ENCODE results near the gene NDUFA12.

Gene NDUFA12

DNA sequence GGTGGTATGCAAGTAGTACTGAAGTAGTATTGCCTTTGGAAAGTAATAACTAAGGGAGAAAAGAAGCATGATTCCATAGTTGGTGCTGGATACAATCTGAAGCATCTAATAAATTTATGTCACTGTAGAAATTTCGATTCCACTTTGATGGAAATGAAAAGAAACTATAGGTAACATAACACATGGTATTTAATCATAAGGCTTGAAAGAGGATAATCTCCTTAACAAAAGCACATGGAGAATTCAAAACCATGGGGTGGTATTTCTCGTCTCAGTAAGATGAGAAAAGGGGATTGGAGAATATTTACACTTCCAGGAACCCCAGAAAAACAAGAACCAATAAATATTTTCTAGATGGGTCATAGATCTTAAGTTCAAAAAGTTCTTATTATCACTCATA, 72.7 kb downstream of the NDUFA12 start:
- no peak for DNase-seq

DNA sequence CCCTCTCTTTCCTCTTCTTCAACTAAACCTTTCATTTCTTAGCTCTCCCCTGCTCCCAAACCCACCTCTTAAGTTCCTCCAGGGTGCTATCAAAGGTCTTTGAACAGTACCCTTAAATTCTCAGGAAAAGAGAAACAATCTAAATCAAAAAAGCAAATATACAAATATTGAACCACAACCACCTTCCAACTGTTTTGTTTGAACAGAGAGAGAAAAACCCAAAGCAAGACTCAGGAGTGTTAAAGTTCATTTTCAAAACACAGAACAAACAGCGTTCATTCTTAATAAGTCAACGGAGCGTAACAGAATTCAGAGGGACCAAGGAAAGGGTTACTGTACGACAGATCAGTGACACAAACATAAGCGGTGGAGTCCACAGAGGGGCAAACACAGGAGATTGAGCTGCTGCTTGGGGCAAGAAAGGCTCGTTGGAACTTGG, 73.3 kb downstream of the NDUFA12 start:
- DNase-seq: no peak

DNA sequence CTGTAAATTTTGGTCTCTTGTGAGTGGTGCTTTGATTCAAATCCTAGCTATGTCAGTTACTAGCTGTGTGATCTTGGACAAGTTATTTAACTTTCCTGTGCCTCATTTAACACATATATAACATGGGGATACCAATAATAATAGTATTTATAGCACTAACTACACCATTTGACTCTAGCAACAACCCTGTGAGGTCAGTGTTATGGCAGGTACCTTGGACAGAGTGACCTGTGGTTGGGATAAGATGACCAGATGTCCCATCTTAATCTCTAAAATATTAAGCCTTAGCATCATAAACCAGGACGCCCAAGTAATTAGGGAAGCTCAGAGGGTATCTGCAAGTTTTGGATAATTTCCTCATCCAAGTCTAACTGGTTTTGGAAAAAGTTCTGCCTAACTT, 73.7 kb downstream of the NDUFA12 start:
- DNase-seq: no peak

DNA sequence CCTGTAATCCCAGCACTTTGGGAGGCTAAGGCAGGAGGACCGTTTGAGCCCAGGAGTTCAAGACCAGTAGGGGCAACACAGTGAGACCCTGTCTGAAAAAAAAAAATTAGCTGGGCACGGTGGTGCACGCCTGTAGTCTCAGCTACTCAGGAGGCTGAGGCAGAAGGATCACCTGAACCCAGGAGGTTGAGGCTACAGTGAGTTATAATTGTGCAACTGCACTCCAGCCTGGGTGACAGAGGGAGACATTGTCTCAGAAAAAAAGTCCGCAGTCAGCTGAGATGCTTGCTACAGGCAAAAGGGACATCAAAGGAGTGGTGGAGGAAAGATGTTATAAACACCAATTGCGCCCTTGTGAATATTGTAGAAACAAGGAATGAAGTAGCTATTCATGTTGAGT, 77.8 kb downstream of the NDUFA12 start:
- DNase-seq: no peak

DNA sequence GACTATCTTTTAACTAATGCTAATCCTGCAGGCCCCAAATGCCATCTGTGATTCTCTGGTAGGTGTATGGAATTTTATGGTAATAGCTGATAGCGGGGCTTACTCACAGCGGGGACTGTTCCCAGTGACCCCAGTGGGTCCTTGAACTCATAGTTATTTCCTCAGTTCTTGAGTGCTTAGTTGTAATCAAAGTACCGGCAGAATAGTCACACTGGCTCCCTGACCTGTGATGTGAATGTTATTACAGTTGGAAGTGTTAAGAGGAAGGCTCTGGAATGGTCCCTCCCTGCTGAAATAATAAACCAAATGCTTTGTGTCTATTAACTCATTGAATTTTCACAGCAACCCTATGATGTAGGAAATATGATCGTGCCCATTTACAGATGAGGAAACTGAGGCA, 78.3 kb downstream of the NDUFA12 start:
- DNase-seq: no peak

DNA sequence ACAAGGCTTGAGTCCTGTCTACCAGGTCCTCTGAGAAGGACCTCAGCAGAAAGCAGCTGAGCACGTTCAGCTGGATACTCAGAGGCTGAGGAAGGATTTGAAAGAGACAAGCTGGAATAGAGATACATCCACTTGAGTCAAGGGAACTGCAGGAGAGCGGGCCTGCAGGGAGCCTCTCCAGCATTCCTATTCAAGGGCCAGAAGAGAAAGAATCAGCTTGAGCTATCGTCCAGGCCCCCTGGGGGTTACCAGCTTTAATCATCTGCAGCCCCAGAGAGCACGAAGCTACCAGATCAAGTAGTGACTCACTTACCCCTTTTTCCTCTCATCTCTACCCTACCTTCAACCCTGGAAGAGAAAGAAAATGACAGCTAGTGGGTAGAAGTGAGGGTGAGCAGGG, 80.9 kb downstream of the NDUFA12 start:
- DNase-seq: peak; percentile 72
